Measurements from ENCODE around the gene MPP2. TPM values are rescaled to one million over a fixed set of nuclear protein-coding genes. Genes with fewer than 3 reads are reported as not detected.
A peak's percentile ranks its signal among the peaks of the same experiment; 100 is the strongest.
"Not testable (repeated sequence)": the region's sequence is repeated elsewhere in the genome, so short reads cannot be mapped to it uniquely, and the experiment has no call there.

The MPP2 gene
- total RNA-seq, 1 experiment from 2014 or later: 5.6 TPM

GRCh38 chr17:43928609-43929008 is 21.3 kb upstream of the MPP2 start:
- Mint-ChIP-seq H3K27me3 (ENCODE audit: insufficient read depth, unreplicated experiment) (no peaks in the 10 kb centered on the region), H3K36me3 (ENCODE audit: insufficient read depth, unreplicated experiment) (no peaks in the 10 kb centered on the region), H3K4me1 (ENCODE audit: low read depth, unreplicated experiment) (peaks cover 5% of the 10 kb centered on the region), H3K27ac (ENCODE audit: unreplicated experiment) (no peak overlapping the region), H3K9me3 (ENCODE audit: unreplicated experiment) (no peaks in the 10 kb centered on the region), H3K4me3 (ENCODE audit: unreplicated experiment) (no peak overlapping the region)
- intact Hi-C loops (cut with micrococcal nuclease; ENCODE audit: unreplicated experiment): no loop called here
- CTCF ChIA-PET: interaction anchor here (0.6 kb wide), 1 partner anchor 15 kb away, joined by 4 read pairs; no protein-coding TSS in a partner anchor
- no peak for TF ChIP-seq CTCF (IDR thresholded peaks at IDR 0.05; ENCODE audit: insufficient read depth in 1 of 2, low read depth in 1 of 2, low read length in 1 of 2, severe bottlenecking in 1 of 2, unreplicated experiment in 1 of 2)
- Histone ChIP-seq H3K4me3 (ENCODE audit: low read depth, low read length) (no peak overlapping the region), H3K9me3 (no peaks in the 10 kb centered on the region), H3K36me3 (ENCODE audit: control insufficient read depth, insufficient read depth, low read length) (no peaks in the 10 kb centered on the region), H3K4me1 (0 out of 2 replicates have a peak, but pooled peaks cover 6% of the 10 kb centered on the region), H3K27me3 (replicated peaks; ENCODE audit: control insufficient read depth, insufficient read depth, low read length) (no peaks in the 10 kb centered on the region)
- POLR2A ChIA-PET: no interaction called here
- DNase-seq: no peak
- no TSS peak for BruUV-seq (replicated peaks)

GRCh38 chr17:43927929-43928328 is 20.6 kb upstream of the MPP2 start:
- CTCF ChIA-PET: interaction anchor here (0.6 kb wide), 1 partner anchor 15 kb away, joined by 4 read pairs; no protein-coding TSS in a partner anchor
- H3K27me3 Mint-ChIP-seq (ENCODE audit: insufficient read depth, unreplicated experiment); H3K4me3 Mint-ChIP-seq (ENCODE audit: unreplicated experiment); BruUV-seq (replicated peaks); H3K4me1 Mint-ChIP-seq (ENCODE audit: low read depth, unreplicated experiment); H3K27me3 ChIP-seq (replicated peaks; ENCODE audit: control insufficient read depth, insufficient read depth, low read length); H3K9me3 Mint-ChIP-seq (ENCODE audit: unreplicated experiment); H3K36me3 Mint-ChIP-seq (ENCODE audit: insufficient read depth, unreplicated experiment); H3K4me1 ChIP-seq; DNase-seq; POLR2A ChIA-PET; H3K27ac Mint-ChIP-seq (ENCODE audit: unreplicated experiment); intact Hi-C loops (cut with micrococcal nuclease; ENCODE audit: unreplicated experiment); H3K4me3 ChIP-seq (ENCODE audit: low read depth, low read length); H3K9me3 ChIP-seq; H3K36me3 ChIP-seq (ENCODE audit: control insufficient read depth, insufficient read depth, low read length): not testable (repeated sequence)

- H3K4me1 Mint-ChIP-seq (ENCODE audit: low read depth, unreplicated experiment): peaks cover 5% of the 10 kb centered on the region
- no peaks in the 10 kb centered on the region for H3K36me3 ChIP-seq (ENCODE audit: control insufficient read depth, insufficient read depth, low read length)
- ChIA-PET POLR2A (no interaction called here), CTCF (no interaction called here)
- H3K27me3 ChIP-seq (replicated peaks; ENCODE audit: control insufficient read depth, insufficient read depth, low read length): no peaks in the 10 kb centered on the region
- H3K4me1 ChIP-seq: 0 out of 2 replicates have a peak, but pooled peaks cover 6% of the 10 kb centered on the region
- no peak for TF ChIP-seq CTCF (IDR thresholded peaks at IDR 0.05; ENCODE audit: insufficient read depth in 1 of 2, low read depth in 1 of 2, low read length in 1 of 2, severe bottlenecking in 1 of 2, unreplicated experiment in 1 of 2)
- H3K27ac Mint-ChIP-seq (ENCODE audit: unreplicated experiment): no peak overlapping the region
- H3K9me3 ChIP-seq: no peaks in the 10 kb centered on the region
- peak overlapping the region; percentile 53 for H3K4me3 Mint-ChIP-seq (ENCODE audit: unreplicated experiment)
- H3K4me3 ChIP-seq (ENCODE audit: low read depth, low read length): peak overlapping the region; percentile 19
- no peak for DNase-seq
- no peaks in the 10 kb centered on the region for H3K9me3 Mint-ChIP-seq (ENCODE audit: unreplicated experiment)
- H3K27me3 Mint-ChIP-seq (ENCODE audit: insufficient read depth, unreplicated experiment): no peaks in the 10 kb centered on the region
- intact Hi-C loops (cut with micrococcal nuclease; ENCODE audit: unreplicated experiment): no loop called here
- BruUV-seq (replicated peaks): no TSS peak
- no peaks in the 10 kb centered on the region for H3K36me3 Mint-ChIP-seq (ENCODE audit: insufficient read depth, unreplicated experiment)
These were observed 19.9 kb upstream of the MPP2 start for GRCh38 chr17:43927060-43927864.

Data from Caco-2 (cell line).